Fibroblast of the conjunctiva (primary cell): ENCODE data around the gene TRAF3IP1.
"Not testable (repeated sequence)": the region's sequence is repeated elsewhere in the genome, so short reads cannot be mapped to it uniquely, and the experiment has no call there.

Experiments used
- DNase-seq: peaks from one replicate; pipeline ENCODE4 v3.0.0-alpha.2; 2010; ENCODE audit warnings: low read depth

Gene TRAF3IP1

GRCh38 chr2:238339814-238340213 lies 19.5 kb downstream of the TRAF3IP1 start:
- DNase-seq = no peak

- no peak for DNase-seq
These were observed 21.2 kb downstream of the TRAF3IP1 start for GRCh38 chr2:238341536-238341935.

DNA sequence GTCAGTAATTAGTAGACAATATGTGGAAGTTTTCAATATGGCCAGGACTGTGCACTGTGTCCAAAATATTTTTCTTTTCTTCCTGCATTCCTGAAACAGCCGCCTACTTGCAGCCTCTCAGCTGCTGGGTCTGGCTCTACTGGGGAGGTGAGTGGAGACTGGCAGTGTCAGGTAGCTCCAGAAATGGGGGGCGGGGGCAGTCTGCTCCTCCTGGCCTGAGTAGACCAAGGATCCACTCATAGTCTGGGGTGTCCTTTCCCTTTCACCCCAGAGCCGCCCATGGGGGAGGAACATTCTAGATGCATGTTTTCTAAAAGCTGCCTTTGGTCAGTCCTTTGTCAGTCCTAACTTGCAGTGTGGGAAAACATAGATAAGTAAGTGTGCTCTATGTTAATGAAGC lies 23.7 kb downstream of the TRAF3IP1 start:
- no peak for DNase-seq

GRCh38 chr2:238344517-238344916 lies 24.2 kb downstream of the TRAF3IP1 start:
- no peak for DNase-seq

- no peak for DNase-seq
These were observed 25.1 kb downstream of the TRAF3IP1 start for GRCh38 chr2:238345297-238345968.

DNA sequence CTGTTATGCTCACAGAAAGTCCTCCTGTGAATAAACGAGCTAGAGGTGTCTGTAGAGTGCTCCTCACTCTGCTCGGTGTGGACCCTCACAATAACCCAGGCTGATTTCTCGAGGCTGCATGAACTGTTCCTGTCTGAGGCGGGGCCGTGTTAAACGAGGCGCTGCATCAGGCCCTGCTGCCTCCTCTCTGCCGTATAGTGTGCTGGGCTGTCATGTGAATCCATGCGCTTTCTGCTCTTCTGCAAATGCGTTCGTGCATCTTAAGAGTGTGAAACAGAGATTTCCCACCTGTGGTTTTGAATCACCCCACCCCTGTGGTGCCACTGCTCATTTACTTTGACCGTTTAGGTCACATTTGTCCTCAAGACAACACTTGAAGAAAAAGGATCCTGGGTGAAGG lies 26.2 kb downstream of the TRAF3IP1 start:
- no peak for DNase-seq

GRCh38 chr2:238350150-238350897 lies 30.0 kb downstream of the TRAF3IP1 start:
- no peak for DNase-seq

DNA sequence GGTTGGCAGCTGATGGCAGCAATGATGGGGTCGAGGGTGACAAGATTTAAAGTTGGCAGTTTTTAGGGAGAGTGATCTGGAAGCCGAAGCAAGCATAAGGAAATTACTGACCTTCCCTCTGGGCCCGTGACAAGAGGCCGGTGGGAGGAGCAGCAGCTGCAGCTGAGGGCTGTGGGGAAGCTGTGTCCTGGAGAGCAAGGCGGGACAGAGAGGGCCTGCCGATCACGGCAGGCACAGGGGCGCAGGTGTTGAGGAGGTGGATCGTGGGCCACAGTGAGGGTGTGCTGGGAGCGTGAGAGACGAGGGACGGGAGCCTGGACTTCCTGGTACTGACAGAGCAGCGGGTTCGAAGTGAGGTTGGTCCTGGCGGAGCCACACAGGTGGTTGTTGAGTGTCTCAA lies 31.0 kb downstream of the TRAF3IP1 start:
- no peak for DNase-seq

- DNase-seq = no peak
These were observed 32.0 kb downstream of the TRAF3IP1 start for GRCh38 chr2:238352361-238352760.

DNA sequence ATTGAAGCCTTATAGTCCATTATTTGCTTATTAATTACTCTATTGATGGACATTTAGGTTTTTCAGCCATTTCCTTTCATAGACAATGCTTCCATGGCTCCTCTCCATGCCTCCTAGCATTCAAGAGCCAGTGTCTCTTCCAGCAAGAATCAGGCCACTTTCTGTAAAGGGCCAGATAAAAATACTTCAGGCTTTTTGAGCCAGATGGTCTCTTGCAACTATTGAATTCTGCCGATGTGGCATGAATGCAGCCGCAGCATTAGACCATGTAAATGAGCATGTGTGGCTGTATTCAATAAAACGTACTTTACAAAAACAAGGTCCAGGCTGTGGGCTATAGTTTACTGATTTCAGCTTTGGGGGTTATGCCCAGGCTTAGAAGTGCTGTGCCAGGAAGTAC lies 38.5 kb downstream of the TRAF3IP1 start:
- no peak for DNase-seq

DNA sequence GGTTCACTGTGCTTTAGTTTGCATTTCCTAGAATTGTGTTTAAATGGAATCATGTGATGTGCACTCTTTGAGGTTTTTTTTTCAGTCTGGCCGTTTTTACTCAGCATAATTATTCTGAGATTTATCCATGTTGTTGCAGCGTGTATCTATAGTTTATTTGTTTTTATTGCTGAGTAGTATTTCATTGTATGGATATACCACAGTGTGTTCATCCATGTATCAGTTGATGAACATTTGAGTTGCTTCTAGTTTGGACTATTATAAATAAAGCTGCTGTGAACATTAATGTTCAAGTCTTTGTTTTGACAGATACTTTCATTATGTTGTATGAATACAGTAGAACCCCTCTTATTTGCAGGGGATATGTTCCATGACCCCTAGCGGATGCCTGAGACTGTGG lies 39.1 kb downstream of the TRAF3IP1 start:
- no peak for DNase-seq

- DNase-seq = no peak
These were observed 41.6 kb downstream of the TRAF3IP1 start for GRCh38 chr2:238361877-238362276.

- DNase-seq = no peak
These were observed 42.3 kb downstream of the TRAF3IP1 start for GRCh38 chr2:238362626-238363025.

- no peak for DNase-seq
These were observed 49.3 kb downstream of the TRAF3IP1 start for GRCh38 chr2:238369591-238370040.

- DNase-seq = no peak
These were observed 49.9 kb downstream of the TRAF3IP1 start for GRCh38 chr2:238370094-238370822.

GRCh38 chr2:238370823-238371372 lies 50.6 kb downstream of the TRAF3IP1 start:
- DNase-seq = peak; percentile 53

DNA sequence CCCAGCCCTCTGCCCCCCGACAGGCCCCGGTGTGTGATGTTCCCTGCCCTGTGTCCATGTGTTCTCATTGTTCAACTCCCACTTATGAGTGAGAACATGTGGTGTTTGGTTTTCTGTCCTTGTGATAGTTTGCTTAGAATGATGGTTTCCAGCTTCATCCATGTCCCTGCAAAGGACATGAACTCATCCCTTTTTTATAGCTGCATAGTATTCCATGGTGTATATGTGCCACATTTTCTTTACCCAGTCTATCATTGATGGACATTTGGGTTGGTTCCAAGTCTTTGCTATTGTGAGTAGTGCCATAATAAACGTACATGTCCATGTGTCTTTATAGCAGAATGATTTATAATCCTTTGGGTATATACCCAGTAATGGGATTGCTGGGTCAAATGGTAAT lies 52.0 kb downstream of the TRAF3IP1 start:
- DNase-seq = not testable (repeated sequence)

- no peak for DNase-seq
These were observed 56.6 kb downstream of the TRAF3IP1 start for GRCh38 chr2:238376884-238377391.

DNA sequence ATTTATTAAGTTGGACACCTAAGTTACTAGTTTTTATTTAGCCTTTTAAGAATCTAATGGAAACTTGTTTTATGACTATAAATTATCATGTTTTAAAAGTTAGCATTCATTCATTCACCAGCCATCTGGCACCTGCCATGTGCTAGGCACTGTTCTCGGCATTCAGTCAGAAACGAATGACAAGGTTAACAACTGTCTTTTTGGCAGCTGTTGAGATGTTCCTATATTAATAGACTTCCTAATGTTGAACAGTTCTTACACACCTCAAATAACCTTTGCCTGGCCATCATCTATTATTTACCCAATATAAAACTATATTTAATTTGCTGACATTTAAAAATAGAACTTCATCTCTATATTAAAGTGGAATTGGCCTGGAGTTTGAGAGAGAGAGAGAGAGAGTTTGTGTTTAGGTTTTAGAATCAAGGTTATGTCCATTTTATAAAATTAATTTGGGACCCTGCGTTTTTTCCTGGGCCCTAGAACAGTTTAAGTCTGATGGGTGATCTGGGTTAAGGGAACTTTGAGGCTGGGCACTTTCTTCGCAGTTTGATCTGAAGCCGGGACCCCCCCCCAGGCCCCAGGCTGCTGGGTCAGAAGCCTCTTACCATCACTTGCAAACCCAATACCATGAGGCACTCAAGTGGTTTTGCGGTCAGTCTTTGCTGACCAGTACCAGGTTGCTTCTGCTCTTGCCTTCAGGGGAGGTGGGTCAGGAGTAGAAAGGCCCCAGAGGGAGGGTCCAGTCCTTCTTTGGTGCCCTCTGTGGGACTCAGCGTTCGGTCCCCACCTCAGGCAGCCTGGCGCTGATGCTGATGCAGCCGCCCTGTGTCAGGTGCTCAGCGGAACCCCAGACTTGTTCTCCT lies 58.1 kb downstream of the TRAF3IP1 start:
- DNase-seq = no peak

GRCh38 chr2:238379096-238379810 lies 58.9 kb downstream of the TRAF3IP1 start:
- DNase-seq = no peak

GRCh38 chr2:238380336-238380735 lies 60.0 kb downstream of the TRAF3IP1 start:
- DNase-seq = no peak
